Upper lobe of left lung (tissue), 4 donors: ENCODE results near the gene LTBP4.

Experiments used
- POLR2A ChIP-seq, 4 donors: fragments of 450-650 bp; IDR thresholded peaks; one replicate each; pipeline ENCODE4 v1.5.1; 2016 to 2017; ENCODE audit warnings: antibody characterized with exemption in 4 of 4, mild to moderate bottlenecking in 2 of 4
- TF ChIP-seq, protein P1 (sequence below), 6 experiments: fragments of 450-650 bp in 4 of 6; fragments of 200-600 bp in 2 of 6; sonication (generic) in 2 of 6; IDR thresholded peaks; one replicate each; pipeline ENCODE4 v1.5.1; 2016 to 2019; ENCODE audit warnings: antibody characterized with exemption in 6 of 6

DNA sequence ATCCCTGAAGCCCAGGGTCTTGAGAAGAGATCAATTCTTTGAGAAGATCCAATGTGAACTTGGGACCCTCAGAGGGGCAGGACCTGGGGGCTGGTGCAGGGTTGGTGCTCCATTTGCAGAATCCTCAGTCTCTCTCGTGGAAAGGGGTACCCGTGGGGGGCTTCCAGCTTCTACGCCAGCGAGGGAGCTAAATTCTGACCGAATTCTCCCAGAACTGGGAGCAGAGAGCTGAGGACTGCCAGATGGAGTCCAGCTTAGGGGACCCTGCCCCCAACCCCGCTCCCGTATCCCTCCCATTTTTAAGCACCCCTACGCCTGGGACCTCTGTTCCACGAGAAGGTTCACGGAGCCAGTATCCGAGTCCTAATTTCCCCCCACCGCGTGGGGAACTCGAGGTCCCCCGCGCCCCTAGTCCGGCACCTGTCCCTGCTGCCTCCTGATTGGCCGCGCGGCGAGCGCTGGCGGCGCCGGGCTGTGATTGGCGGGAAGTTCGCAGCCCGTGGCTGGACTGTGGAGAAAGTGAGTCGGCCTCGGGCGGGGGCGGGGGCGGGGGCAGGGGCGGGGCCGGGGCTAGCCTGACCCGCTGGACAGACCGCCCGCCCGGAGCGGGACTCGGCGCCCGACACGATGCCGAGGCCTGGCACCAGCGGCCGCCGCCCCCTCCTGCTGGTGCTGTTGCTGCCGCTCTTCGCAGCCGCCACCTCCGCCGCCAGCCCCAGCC is 4.4 kb upstream of the LTBP4 start:
- TF ChIP-seq POLR2A (IDR thresholded peaks at IDR 0.05): no peak
- TF ChIP-seq, protein P1, sequence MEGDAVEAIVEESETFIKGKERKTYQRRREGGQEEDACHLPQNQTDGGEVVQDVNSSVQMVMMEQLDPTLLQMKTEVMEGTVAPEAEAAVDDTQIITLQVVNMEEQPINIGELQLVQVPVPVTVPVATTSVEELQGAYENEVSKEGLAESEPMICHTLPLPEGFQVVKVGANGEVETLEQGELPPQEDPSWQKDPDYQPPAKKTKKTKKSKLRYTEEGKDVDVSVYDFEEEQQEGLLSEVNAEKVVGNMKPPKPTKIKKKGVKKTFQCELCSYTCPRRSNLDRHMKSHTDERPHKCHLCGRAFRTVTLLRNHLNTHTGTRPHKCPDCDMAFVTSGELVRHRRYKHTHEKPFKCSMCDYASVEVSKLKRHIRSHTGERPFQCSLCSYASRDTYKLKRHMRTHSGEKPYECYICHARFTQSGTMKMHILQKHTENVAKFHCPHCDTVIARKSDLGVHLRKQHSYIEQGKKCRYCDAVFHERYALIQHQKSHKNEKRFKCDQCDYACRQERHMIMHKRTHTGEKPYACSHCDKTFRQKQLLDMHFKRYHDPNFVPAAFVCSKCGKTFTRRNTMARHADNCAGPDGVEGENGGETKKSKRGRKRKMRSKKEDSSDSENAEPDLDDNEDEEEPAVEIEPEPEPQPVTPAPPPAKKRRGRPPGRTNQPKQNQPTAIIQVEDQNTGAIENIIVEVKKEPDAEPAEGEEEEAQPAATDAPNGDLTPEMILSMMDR (IDR thresholded peaks at IDR 0.05): no peak
